Testis (tissue), 2 donors: ENCODE measurements around the gene TINCR.

ENCODE experiments used
- CTCF ChIP-seq, 3 experiments: fragments of 450-650 bp in 2 of 3; fragments of 200-600 bp in 1 of 3; sonication (generic) in 1 of 3; IDR thresholded peaks; one replicate each; pipeline ENCODE4 v1.5.1; 2016 to 2019; ENCODE audit warnings: antibody characterized with exemption in 3 of 3, mild to moderate bottlenecking in 2 of 3, moderate library complexity in 1 of 3
- POLR2A ChIP-seq: fragments of 450-650 bp; IDR thresholded peaks from one replicate; pipeline ENCODE4 v1.6.1; 2017; ENCODE audit warnings: antibody characterized with exemption, mild to moderate bottlenecking, moderate library complexity

- TF ChIP-seq CTCF (IDR thresholded peaks at IDR 0.05) (no peak), POLR2A (no peak)
These were observed 42.2 kb upstream of the TINCR start for GRCh38 chr19:5609881-5610448.
